MM.1S (cell line): ENCODE measurements around the gene PARVA.

Source experiments
- DNase-seq: peaks from one replicate; pipeline ENCODE4 v3.0.0-alpha.2; 2015
- H2AFZ ChIP-seq: fragments of 300-600 bp; sonication (generic); 2 replicates; pipeline ENCODE4 v1.6.0; 2016; ENCODE audit warnings: antibody characterized with exemption, low read length
- H3F3A ChIP-seq: fragments of 300-600 bp; sonication (generic); 2 replicates; pipeline ENCODE4 v1.6.1; 2016; ENCODE audit warnings: mild to moderate bottlenecking, antibody characterized with exemption, low read length, moderate library complexity, mixed read lengths; ENCODE audit not compliant: insufficient read depth
- H3K27ac ChIP-seq: fragments of 300-600 bp; sonication (generic); 2 replicates; pipeline ENCODE4 v1.5.1; 2016; ENCODE audit warnings: mild to moderate bottlenecking, low read length
- H3K27me3 ChIP-seq: fragments of 300-600 bp; sonication (generic); replicated peaks from 2 replicates; pipeline ENCODE4 v1.6.0; 2016; ENCODE audit warnings: low read length; ENCODE audit not compliant: insufficient read depth
- H3K36me3 ChIP-seq: fragments of 300-600 bp; sonication (generic); replicated peaks from 2 replicates; pipeline ENCODE4 v1.6.1; 2016; ENCODE audit warnings: mild to moderate bottlenecking, low read length, mixed read lengths; ENCODE audit not compliant: insufficient read depth
- H3K4me1 ChIP-seq: fragments of 300-600 bp; sonication (generic); 2 replicates; pipeline ENCODE4 v1.6.1; 2016; ENCODE audit warnings: low read length, mixed read lengths
- H3K4me2 ChIP-seq: fragments of 300-600 bp; sonication (generic); 2 replicates; pipeline ENCODE4 v1.6.0; 2016; ENCODE audit warnings: low read depth, low read length
- H3K4me3 ChIP-seq: fragments of 300-600 bp; sonication (generic); 2 replicates; pipeline ENCODE4 v1.5.1; 2016; ENCODE audit warnings: low read length, mixed read lengths
- H3K79me2 ChIP-seq: fragments of 300-600 bp; sonication (generic); 2 replicates; pipeline ENCODE4 v1.6.1; 2016; ENCODE audit warnings: mixed run types, low read length, mixed read lengths
- H3K9ac ChIP-seq: fragments of 300-600 bp; sonication (generic); 2 replicates; pipeline ENCODE4 v1.6.1; 2016; ENCODE audit warnings: low read length, mixed read lengths
- H3K9me2 ChIP-seq: fragments of 300-600 bp; sonication (generic); replicated peaks from 2 replicates; pipeline ENCODE4 v1.6.1; 2016; ENCODE audit warnings: mild to moderate bottlenecking, low read length, mixed read lengths; ENCODE audit not compliant: insufficient read depth
- H3K9me3 ChIP-seq: fragments of 300-600 bp; sonication (generic); replicated peaks from 2 replicates; pipeline ENCODE4 v1.6.1; 2016; ENCODE audit warnings: mild to moderate bottlenecking, low read length, mixed read lengths; ENCODE audit not compliant: insufficient read depth
- H4K20me1 ChIP-seq: fragments of 300-600 bp; sonication (generic); 2 replicates; pipeline ENCODE4 v1.6.1; 2016; ENCODE audit warnings: mild to moderate bottlenecking, low read length, moderate library complexity, mixed read lengths; ENCODE audit not compliant: insufficient read depth
- EZH2 ChIP-seq: fragments of 300-600 bp; sonication (generic); optimal IDR thresholded peaks from 2 replicates; pipeline ENCODE3; 2017; ENCODE audit warnings: low read depth, mild to moderate bottlenecking, antibody characterized with exemption, low read length, mixed read lengths
- EZH2phosphoT487 ChIP-seq: fragments of 300-600 bp; sonication (generic); IDR thresholded peaks from 2 replicates; pipeline ENCODE4 v1.6.1; 2018; ENCODE audit warnings: antibody characterized with exemption, low read length
- TF ChIP-seq, protein P1 (sequence below): fragments of 300-600 bp; sonication (generic); IDR thresholded peaks from 2 replicates; pipeline ENCODE4 v1.5.1; 2016; ENCODE audit warnings: antibody characterized with exemption, low read length, mixed read lengths

PARVA gene

GRCh38 chr11:12544986-12545775, 167.8 kb downstream of the PARVA start:
- no peak for DNase-seq
- Histone ChIP-seq H3K27ac (no peak overlapping the region), H3F3A (no peaks in the 10 kb centered on the region), H3K79me2 (no peaks in the 10 kb centered on the region), H3K36me3 (no peaks in the 10 kb centered on the region), H3K4me1 (no peaks in the 10 kb centered on the region), H3K9me2 (no peaks in the 10 kb centered on the region), H3K4me3 (no peak overlapping the region), H2AFZ (no peak overlapping the region), H3K4me2 (no peak overlapping the region), H3K9ac (no peak overlapping the region), H3K9me3 (no peaks in the 10 kb centered on the region), H3K27me3 (no peaks in the 10 kb centered on the region), H4K20me1 (no peaks in the 10 kb centered on the region)
- TF ChIP-seq EZH2phosphoT487 = no peak
- TF ChIP-seq, protein P1, sequence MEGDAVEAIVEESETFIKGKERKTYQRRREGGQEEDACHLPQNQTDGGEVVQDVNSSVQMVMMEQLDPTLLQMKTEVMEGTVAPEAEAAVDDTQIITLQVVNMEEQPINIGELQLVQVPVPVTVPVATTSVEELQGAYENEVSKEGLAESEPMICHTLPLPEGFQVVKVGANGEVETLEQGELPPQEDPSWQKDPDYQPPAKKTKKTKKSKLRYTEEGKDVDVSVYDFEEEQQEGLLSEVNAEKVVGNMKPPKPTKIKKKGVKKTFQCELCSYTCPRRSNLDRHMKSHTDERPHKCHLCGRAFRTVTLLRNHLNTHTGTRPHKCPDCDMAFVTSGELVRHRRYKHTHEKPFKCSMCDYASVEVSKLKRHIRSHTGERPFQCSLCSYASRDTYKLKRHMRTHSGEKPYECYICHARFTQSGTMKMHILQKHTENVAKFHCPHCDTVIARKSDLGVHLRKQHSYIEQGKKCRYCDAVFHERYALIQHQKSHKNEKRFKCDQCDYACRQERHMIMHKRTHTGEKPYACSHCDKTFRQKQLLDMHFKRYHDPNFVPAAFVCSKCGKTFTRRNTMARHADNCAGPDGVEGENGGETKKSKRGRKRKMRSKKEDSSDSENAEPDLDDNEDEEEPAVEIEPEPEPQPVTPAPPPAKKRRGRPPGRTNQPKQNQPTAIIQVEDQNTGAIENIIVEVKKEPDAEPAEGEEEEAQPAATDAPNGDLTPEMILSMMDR = no peak
- no peak for TF ChIP-seq EZH2

GRCh38 chr11:12546122-12546521, 168.8 kb downstream of the PARVA start:
- H3K9ac ChIP-seq = no peak overlapping the region
- no peaks in the 10 kb centered on the region for H3K27me3 ChIP-seq
- no peak overlapping the region for H2AFZ ChIP-seq
- H3F3A ChIP-seq = no peaks in the 10 kb centered on the region
- H3K9me2 ChIP-seq = no peaks in the 10 kb centered on the region
- DNase-seq = no peak
- H4K20me1 ChIP-seq = no peaks in the 10 kb centered on the region
- no peaks in the 10 kb centered on the region for H3K36me3 ChIP-seq
- H3K9me3 ChIP-seq = no peaks in the 10 kb centered on the region
- TF ChIP-seq, protein P1 = no peak
- TF ChIP-seq EZH2phosphoT487 = no peak
- no peak for TF ChIP-seq EZH2
- no peaks in the 10 kb centered on the region for H3K79me2 ChIP-seq
- H3K4me1 ChIP-seq = no peaks in the 10 kb centered on the region
- no peak overlapping the region for H3K4me3 ChIP-seq
- H3K27ac ChIP-seq = no peak overlapping the region
- H3K4me2 ChIP-seq = no peak overlapping the region

DNA sequence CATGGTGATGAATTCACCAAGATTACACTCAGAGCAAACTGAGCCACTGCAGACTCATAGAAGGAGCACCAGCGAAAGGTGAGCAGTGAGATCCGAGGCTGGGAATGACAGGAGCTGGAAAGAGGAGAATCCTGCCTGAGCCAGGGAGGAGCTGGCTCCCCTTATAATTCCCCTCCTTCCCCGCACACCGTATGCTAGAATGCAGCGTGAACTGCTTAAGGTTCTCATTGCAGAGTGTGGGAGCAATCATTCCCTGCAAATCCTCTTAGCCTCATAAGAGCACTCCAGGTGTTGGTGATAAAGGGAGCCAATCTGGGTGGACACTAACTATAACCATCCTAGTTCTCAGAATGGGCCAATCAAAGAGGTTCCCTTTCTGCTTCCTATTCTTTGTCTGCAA, 169.3 kb downstream of the PARVA start:
- Histone ChIP-seq H3K27ac (no peak overlapping the region), H3K36me3 (no peaks in the 10 kb centered on the region), H3K79me2 (no peaks in the 10 kb centered on the region), H3K9me3 (no peaks in the 10 kb centered on the region), H3K9ac (no peak overlapping the region), H3F3A (no peaks in the 10 kb centered on the region), H3K4me1 (no peaks in the 10 kb centered on the region), H3K9me2 (no peaks in the 10 kb centered on the region), H3K27me3 (no peaks in the 10 kb centered on the region), H3K4me2 (no peak overlapping the region), H2AFZ (no peak overlapping the region), H4K20me1 (no peaks in the 10 kb centered on the region), H3K4me3 (no peak overlapping the region)
- DNase-seq = no peak
- TF ChIP-seq, protein P1 = no peak
- TF ChIP-seq EZH2 = no peak
